Measurements from ENCODE around the gene GPR108. TPM values are rescaled to one million over a fixed set of nuclear protein-coding genes. Genes with fewer than 3 reads are reported as not detected.
A peak's percentile ranks its signal among the peaks of the same experiment; 100 is the strongest.

Gene GPR108
- total and polyA plus RNA-seq, 12 donors: 61.8 to 193 (median 123) TPM

DNA sequence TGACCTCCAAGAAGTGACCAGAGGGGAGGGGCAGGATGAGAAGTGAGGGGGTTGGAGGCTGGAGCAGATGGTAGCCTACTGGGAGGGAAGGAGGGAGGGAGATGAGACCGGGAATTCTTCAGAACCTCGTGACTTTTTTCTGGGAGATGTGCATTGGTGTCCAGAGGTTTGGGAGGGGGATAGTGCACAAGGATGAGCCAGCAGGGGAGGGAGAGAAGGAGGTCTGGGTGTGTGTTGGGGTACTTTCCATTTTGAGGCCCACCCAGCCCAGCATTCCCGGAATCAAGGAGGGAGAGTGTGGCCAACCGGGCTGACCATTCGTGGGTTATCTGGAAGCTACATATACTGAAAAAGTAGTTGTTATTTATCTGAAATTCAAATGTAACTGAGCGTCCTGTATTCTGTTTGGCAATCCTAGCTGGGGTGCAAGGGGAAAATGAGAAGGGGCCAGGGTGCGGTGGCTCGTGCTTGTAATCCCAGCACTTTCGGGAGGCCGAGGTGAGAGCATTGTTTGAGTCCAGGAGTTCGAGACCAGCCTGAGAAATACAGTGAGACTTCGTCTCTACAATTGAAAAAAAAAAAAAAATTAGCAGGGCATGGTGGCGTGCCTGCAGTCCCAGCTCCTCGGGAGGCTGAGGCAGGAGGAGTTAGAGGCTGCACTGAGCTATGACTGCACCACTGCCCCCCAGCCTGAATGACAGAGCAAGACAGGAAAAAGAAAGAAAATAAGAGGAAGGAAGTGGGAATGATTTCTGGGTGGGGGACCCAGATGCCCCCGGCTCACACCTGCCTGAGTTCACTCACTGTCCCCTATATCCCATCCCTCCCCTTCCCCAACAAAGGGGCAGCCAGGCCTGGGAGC is 12.5 kb downstream of the GPR108 start:
- Histone ChIP-seq H3K4me1 (replicated peaks in 1 of 2) (peaks cover 40 to 61% of the 10 kb centered on the region in 2 donors), H3K27ac (peak overlapping the region; percentile 4 to 92 (median 62))
- DNase-seq: no peak

GRCh38 chr19:6723738-6724137 is 13.6 kb downstream of the GPR108 start:
- WGBS, 4 donors: 43 to 51% (median 47%) methylated on average over 5 of the region's 5 CpGs
- peak in 1 of 7 donors; percentile 42 for DNase-seq
- H3K27me3 ChIP-seq: no peaks in the 10 kb centered on the region
- no peak overlapping the region for H3K4me3 ChIP-seq
- intact Hi-C loops (cut with DNase I): no loop called here
- no peaks in the 10 kb centered on the region for H3K36me3 ChIP-seq (replicated peaks in 1 of 2)
- no peaks in the 10 kb centered on the region for H3K9me3 ChIP-seq (replicated peaks in 1 of 3)
- peaks cover 44 to 57% of the 10 kb centered on the region in 2 donors for H3K4me1 ChIP-seq (replicated peaks in 1 of 2)
- H3K27ac ChIP-seq: peak overlapping the region in 4 of 5 donors; percentile 53 to 92 (median 67)
- TF ChIP-seq, protein P1, sequence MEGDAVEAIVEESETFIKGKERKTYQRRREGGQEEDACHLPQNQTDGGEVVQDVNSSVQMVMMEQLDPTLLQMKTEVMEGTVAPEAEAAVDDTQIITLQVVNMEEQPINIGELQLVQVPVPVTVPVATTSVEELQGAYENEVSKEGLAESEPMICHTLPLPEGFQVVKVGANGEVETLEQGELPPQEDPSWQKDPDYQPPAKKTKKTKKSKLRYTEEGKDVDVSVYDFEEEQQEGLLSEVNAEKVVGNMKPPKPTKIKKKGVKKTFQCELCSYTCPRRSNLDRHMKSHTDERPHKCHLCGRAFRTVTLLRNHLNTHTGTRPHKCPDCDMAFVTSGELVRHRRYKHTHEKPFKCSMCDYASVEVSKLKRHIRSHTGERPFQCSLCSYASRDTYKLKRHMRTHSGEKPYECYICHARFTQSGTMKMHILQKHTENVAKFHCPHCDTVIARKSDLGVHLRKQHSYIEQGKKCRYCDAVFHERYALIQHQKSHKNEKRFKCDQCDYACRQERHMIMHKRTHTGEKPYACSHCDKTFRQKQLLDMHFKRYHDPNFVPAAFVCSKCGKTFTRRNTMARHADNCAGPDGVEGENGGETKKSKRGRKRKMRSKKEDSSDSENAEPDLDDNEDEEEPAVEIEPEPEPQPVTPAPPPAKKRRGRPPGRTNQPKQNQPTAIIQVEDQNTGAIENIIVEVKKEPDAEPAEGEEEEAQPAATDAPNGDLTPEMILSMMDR (IDR thresholded peaks at IDR 0.05): no peak
- no peak for TF ChIP-seq POLR2A (IDR thresholded peaks at IDR 0.05)

More for the DNA sequence above, 12.5 kb downstream of the GPR108 start:
- no peaks in the 10 kb centered on the region for H3K9me3 ChIP-seq (replicated peaks in 1 of 3)
- H3K36me3 ChIP-seq (replicated peaks in 1 of 2): no peaks in the 10 kb centered on the region
- TF ChIP-seq, protein P1 (IDR thresholded peaks at IDR 0.05): no peak
- WGBS, 4 donors: 66 to 72% (median 69%) methylated on average over 15 of the region's 15 CpGs
- H3K4me3 ChIP-seq: no peak overlapping the region
- intact Hi-C loops (cut with DNase I): no loop called here
- H3K27me3 ChIP-seq: no peaks in the 10 kb centered on the region

GRCh38 chr19:6723108-6723618 is 14.2 kb downstream of the GPR108 start:
- H3K27me3 ChIP-seq: no peaks in the 10 kb centered on the region
- H3K36me3 ChIP-seq (replicated peaks in 1 of 2): peaks cover 0 to under 1% of the 10 kb centered on the region in 2 donors
- intact Hi-C loops (cut with DNase I): no loop called here
- peaks cover 44 to 54% of the 10 kb centered on the region in 2 donors for H3K4me1 ChIP-seq (replicated peaks in 1 of 2)
- H3K4me3 ChIP-seq: peak overlapping the region in 1 of 4 donors; percentile 4
- TF ChIP-seq POLR2A (IDR thresholded peaks at IDR 0.05): peak in 1 of 2 donors; percentile 24
- TF ChIP-seq, protein P1 (IDR thresholded peaks at IDR 0.05): no peak
- peak in 6 of 7 donors; percentile 77 to 89 (median 85) for DNase-seq
- peak overlapping the region; percentile 53 to 92 (median 71) for H3K27ac ChIP-seq
- 14 to 17% (median 15%) methylated on average over 13 of the region's 13 CpGs for WGBS, 4 donors
- no peaks in the 10 kb centered on the region for H3K9me3 ChIP-seq (replicated peaks in 1 of 3)

- peak overlapping the region in 1 of 5 donors; percentile 72 for H3K27ac ChIP-seq
- no peaks in the 10 kb centered on the region for H3K27me3 ChIP-seq
- H3K4me3 ChIP-seq: no peak overlapping the region
- DNase-seq: no peak
- intact Hi-C loops (cut with DNase I): no loop called here
- WGBS, 4 donors: 69 to 80% (median 76%) methylated on average over 5 of the region's 5 CpGs
- no peaks in the 10 kb centered on the region for H3K9me3 ChIP-seq (replicated peaks in 1 of 3)
- peaks cover 0 to 7% of the 10 kb centered on the region in 2 donors for H3K36me3 ChIP-seq (replicated peaks in 1 of 2)
- H3K4me1 ChIP-seq (replicated peaks in 1 of 2): peaks cover 44 to 54% of the 10 kb centered on the region in 2 donors
- no peak for TF ChIP-seq POLR2A (IDR thresholded peaks at IDR 0.05)
- TF ChIP-seq, protein P1 (IDR thresholded peaks at IDR 0.05): no peak
Measured at GRCh38 chr19:6721773-6722172, 15.6 kb downstream of the GPR108 start.

Measured in adrenal gland (tissue), 12 donors.